Testis (tissue), 5 donors: ENCODE results near the gene TSBP1. TPM values are rescaled to one million over a fixed set of nuclear protein-coding genes. Genes with fewer than 3 reads are reported as not detected.

Experiments
- DNase-seq: peaks from one replicate; pipeline ENCODE4 v3.0.0-alpha.2; 2019
- H3K27ac ChIP-seq, 2 donors: fragments of 200-600 bp; sonication (generic); one replicate each; pipeline ENCODE4 v1.5.1; 2019
- H3K27me3 ChIP-seq: fragments of 200-600 bp; sonication (generic); one replicate; pipeline ENCODE4 v1.5.1; 2019
- H3K36me3 ChIP-seq: fragments of 200-600 bp; sonication (generic); one replicate; pipeline ENCODE4 v1.5.1; 2017; ENCODE audit warnings: low read depth; ENCODE audit errors: missing control alignments
- H3K4me1 ChIP-seq: fragments of 200-600 bp; sonication (generic); one replicate; pipeline ENCODE4 v1.5.1; 2019
- H3K4me3 ChIP-seq, 2 donors: fragments of 200-600 bp; sonication (generic); one replicate each; pipeline ENCODE4 v1.5.1; 2017 to 2019
- H3K9me3 ChIP-seq: fragments of 200-600 bp; sonication (generic); one replicate; pipeline ENCODE4 v1.5.1; 2017
- CTCF ChIP-seq, 3 experiments: fragments of 450-650 bp in 2 of 3; fragments of 200-600 bp in 1 of 3; sonication (generic) in 1 of 3; IDR thresholded peaks; one replicate each; pipeline ENCODE4 v1.5.1; 2016 to 2019; ENCODE audit warnings: antibody characterized with exemption in 3 of 3, mild to moderate bottlenecking in 2 of 3, moderate library complexity in 1 of 3
- POLR2A ChIP-seq: fragments of 450-650 bp; IDR thresholded peaks from one replicate; pipeline ENCODE4 v1.6.1; 2017; ENCODE audit warnings: antibody characterized with exemption, mild to moderate bottlenecking, moderate library complexity
- WGBS, 2 donors: methylation state at CpG; one replicate each; pipeline ENCODE4 v1.1.5; 2018; 5-methylcytosine and 5-hydroxymethylcytosine counted together
- intact Hi-C: fragments of 100-400 bp; cut with DNase I; formaldehyde crosslinking; loops from one replicate; pipeline ENCODE4 v1.15.1; 2023; ENCODE audit warnings: low total_unique reads
- long read RNA-seq, 2 donors: transcript quantifications; one replicate each; lab custom pipeline, GENCODE V29; 2026
- polyA plus RNA-seq: library from polyadenylated mRNA; stranded (reverse); fragments of 350-450 nt; fragmentation: Illumina TruSeq; extraction: RNeasy Lipid Tissue Mini Kit (QIAGEN cat#74804); gene quantifications from one replicate; pipeline ENCODE4 v1.2.3, GENCODE V29; 2014; ENCODE audit warnings: low read depth, low replicate concordance; ENCODE audit not compliant: insufficient read depth
- total RNA-seq, 2 donors: library from RNA; depleted of rRNA; stranded (reverse); fragments of >200 nt; gene quantifications; one replicate each; pipeline ENCODE4 v1.2.3, GENCODE V29; 2016

TSBP1 gene, protein sequence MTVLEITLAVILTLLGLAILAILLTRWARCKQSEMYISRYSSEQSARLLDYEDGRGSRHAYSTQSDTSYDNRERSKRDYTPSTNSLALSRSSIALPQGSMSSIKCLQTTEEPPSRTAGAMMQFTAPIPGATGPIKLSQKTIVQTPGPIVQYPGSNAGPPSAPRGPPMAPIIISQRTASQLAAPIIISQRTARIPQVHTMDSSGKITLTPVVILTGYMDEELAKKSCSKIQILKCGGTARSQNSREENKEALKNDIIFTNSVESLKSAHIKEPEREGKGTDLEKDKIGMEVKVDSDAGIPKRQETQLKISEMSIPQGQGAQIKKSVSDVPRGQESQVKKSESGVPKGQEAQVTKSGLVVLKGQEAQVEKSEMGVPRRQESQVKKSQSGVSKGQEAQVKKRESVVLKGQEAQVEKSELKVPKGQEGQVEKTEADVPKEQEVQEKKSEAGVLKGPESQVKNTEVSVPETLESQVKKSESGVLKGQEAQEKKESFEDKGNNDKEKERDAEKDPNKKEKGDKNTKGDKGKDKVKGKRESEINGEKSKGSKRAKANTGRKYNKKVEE
- total RNA-seq (10 to 100 TPM; 11.8 to 18.4 TPM), polyA plus RNA-seq (21.0 TPM)
- long read RNA-seq, donor 1: 0 reads
- long read RNA-seq, donor 2: 0 reads

GRCh38 chr6:32371803-32372202, at the start of gene TSBP1:
TSBP1 (minus strand) TSS chr6:32371903; CDS start chr6:32371706, 197 bp downstream.
- intact Hi-C loops: no loop called here
- DNase-seq: no peak
- no peaks in the 10 kb centered on the region for H3K36me3 ChIP-seq
- no peaks in the 10 kb centered on the region for H3K27me3 ChIP-seq
- H3K27ac ChIP-seq: no peak within 1 kb of the TSS
- TF ChIP-seq POLR2A (no peak), CTCF (IDR thresholded peaks at IDR 0.05) (no peak)
- no peaks in the 10 kb centered on the region for H3K9me3 ChIP-seq
- no peaks in the 10 kb centered on the region for H3K4me1 ChIP-seq
- peak within 1 kb of the TSS in 1 of 2 donors; percentile 1 for H3K4me3 ChIP-seq

DNA sequence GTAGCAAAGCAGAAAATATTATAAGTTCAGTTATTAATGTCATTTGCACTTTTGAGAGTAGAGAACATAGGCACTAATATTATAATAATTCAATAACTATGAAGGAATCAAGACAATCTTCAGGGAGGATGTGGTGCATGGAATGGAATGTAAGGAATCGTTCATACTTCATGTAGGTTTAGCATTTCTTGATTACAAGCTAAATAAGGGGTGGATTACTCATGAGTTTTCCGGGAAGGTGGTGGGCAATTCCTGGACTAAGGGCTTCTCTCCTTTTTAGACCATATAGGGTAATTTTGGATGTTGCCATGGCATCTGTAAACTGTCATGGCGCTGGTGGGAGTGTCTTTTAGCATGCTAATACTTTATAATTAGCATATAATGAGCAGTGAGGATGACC, 44.3 kb upstream of the TSBP1 start:
- Histone ChIP-seq H3K27me3 (no peaks in the 10 kb centered on the region), H3K4me1 (no peaks in the 10 kb centered on the region), H3K27ac (no peak overlapping the region), H3K4me3 (no peak overlapping the region), H3K9me3 (no peaks in the 10 kb centered on the region), H3K36me3 (no peaks in the 10 kb centered on the region)
- 43 to 51% methylated on average over 3 of the region's 3 CpGs for WGBS, 2 donors
- TF ChIP-seq CTCF (IDR thresholded peaks at IDR 0.05) (no peak), POLR2A (no peak)
- DNase-seq: no peak
- intact Hi-C loops: loop anchor here (10.0 kb wide), 3 partner anchors 171 to 379 kb away; no protein-coding TSS in a partner anchor

DNA sequence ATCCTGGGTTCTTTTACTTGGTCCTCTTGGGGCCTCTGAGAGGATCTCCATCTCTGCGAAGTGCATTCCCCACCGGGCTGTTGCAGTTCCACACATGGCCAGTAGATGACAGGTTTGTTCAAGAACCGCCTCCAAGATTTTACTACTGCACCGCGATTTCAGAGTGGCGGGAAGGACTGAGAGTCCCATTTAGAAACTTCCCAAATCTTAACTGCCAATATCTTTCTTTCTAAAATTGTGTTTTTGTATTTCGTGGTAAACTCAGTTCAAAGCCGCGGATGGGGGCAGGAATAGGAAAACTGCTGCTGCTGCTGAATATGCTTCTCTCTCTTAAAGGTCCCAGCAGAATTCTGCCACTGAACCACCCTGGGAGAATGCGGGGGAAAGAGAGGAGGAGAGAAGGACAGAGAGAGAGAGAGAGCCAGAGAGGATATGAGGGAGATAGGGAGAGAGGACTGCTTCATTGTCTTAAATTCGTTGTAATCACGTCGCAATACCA, 43.9 kb upstream of the TSBP1 start:
- peak; percentile 91 for DNase-seq
- H3K4me3 ChIP-seq: no peak overlapping the region
- no peaks in the 10 kb centered on the region for H3K36me3 ChIP-seq
- H3K27ac ChIP-seq: no peak overlapping the region
- H3K4me1 ChIP-seq: no peaks in the 10 kb centered on the region
- no peaks in the 10 kb centered on the region for H3K27me3 ChIP-seq
- WGBS, 2 donors: 2% methylated on average over 13 of the region's 13 CpGs
- no peaks in the 10 kb centered on the region for H3K9me3 ChIP-seq
- no peak for TF ChIP-seq POLR2A
- peak; percentile 90 to 99 (median 92) for TF ChIP-seq CTCF (IDR thresholded peaks at IDR 0.05)
- intact Hi-C loops: loop anchor here (10.0 kb wide), 3 partner anchors 171 to 379 kb away; no protein-coding TSS in a partner anchor

GRCh38 chr6:32413427-32414047, 41.8 kb upstream of the TSBP1 start:
- no peaks in the 10 kb centered on the region for H3K4me1 ChIP-seq
- H3K4me3 ChIP-seq: no peak overlapping the region
- no peaks in the 10 kb centered on the region for H3K36me3 ChIP-seq
- 4% methylated on average over 11 of the region's 11 CpGs for WGBS, 2 donors
- intact Hi-C loops: loop anchor here (10.0 kb wide), 3 partner anchors 169 to 381 kb away; no protein-coding TSS in a partner anchor
- peak; percentile 91 for DNase-seq
- H3K27ac ChIP-seq: no peak overlapping the region
- TF ChIP-seq CTCF (IDR thresholded peaks at IDR 0.05): peak; percentile 84 to 91 (median 87)
- no peak for TF ChIP-seq POLR2A
- H3K9me3 ChIP-seq: no peaks in the 10 kb centered on the region
- no peaks in the 10 kb centered on the region for H3K27me3 ChIP-seq
